Right lobe of liver (tissue), 4 donors: ENCODE measurements around the gene LTBP1.

Experiments
- POLR2A ChIP-seq: fragments of 450-650 bp; IDR thresholded peaks from one replicate; pipeline ENCODE4 v1.6.1; 2017; ENCODE audit warnings: antibody characterized with exemption, mild to moderate bottlenecking
- TF ChIP-seq, protein P1 (sequence below), 4 donors: fragments of 200-600 bp in 3 of 4; fragments of 450-650 bp in 1 of 4; IDR thresholded peaks; one replicate each; pipeline versions ENCODE4 v1.5.1 to v1.8.0; 2016 to 2022; ENCODE audit warnings: antibody characterized with exemption in 4 of 4, mild to moderate bottlenecking in 2 of 4
- donor health status: DM: no; HTN: no; CAD: no.
- donor health status: DM: no; HTN: no; CAD: no.
- donor health status: DM: no; HTN: yes; CAD: no.

DNA sequence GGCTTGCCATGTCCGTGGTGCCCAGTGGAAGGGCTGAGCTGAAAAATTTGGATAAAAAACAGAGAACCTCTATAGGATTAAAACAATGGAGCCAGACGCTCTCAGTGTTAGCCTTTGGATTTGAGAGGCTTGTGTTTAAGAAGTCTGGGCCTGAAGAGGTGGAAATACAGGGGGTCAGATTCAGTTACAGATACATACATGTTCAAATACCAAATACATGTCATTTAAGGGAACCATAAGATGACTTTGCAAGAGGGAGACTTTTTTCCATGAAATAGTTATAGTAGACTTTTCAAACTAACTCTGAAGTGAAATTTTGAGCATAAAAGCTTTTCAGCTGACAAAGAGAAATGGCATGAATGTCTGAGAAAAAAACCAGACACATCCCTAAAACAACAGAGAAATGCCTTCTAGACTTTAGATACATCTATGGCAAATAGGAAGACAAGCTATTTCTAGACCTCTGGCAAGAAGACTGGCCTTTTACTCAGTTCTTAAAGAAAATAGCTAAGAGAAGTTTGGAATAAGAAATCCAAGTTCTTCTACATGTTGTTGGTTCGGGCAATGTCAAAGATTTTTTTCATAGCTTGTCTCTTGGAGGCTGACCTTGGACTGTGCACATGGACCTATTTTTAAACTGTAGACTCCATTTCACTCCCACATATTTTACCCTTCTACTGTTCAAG, 112.9 kb downstream of the LTBP1 start:
- TF ChIP-seq, protein P1, sequence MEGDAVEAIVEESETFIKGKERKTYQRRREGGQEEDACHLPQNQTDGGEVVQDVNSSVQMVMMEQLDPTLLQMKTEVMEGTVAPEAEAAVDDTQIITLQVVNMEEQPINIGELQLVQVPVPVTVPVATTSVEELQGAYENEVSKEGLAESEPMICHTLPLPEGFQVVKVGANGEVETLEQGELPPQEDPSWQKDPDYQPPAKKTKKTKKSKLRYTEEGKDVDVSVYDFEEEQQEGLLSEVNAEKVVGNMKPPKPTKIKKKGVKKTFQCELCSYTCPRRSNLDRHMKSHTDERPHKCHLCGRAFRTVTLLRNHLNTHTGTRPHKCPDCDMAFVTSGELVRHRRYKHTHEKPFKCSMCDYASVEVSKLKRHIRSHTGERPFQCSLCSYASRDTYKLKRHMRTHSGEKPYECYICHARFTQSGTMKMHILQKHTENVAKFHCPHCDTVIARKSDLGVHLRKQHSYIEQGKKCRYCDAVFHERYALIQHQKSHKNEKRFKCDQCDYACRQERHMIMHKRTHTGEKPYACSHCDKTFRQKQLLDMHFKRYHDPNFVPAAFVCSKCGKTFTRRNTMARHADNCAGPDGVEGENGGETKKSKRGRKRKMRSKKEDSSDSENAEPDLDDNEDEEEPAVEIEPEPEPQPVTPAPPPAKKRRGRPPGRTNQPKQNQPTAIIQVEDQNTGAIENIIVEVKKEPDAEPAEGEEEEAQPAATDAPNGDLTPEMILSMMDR (IDR thresholded peaks at IDR 0.05): no peak
- TF ChIP-seq POLR2A: no peak
